Lower leg skin (tissue), 4 donors: ENCODE data around the gene ARID5A. TPM values are rescaled to one million over a fixed set of nuclear protein-coding genes. Genes with fewer than 3 reads are reported as not detected.

Experiments used
- DNase-seq, 2 donors: peaks; one replicate each; pipeline ENCODE4 v3.0.0-alpha.2; 2019; ENCODE audit warnings: low spot score in 2 of 2
- H3K4me3 ChIP-seq: fragments of 200-600 bp; sonication (generic); 2 replicates; pipeline ENCODE4 v1.5.1; 2017; ENCODE audit warnings: mild to moderate bottlenecking, low read depth; ENCODE audit not compliant: poor library complexity, severe bottlenecking
- CTCF ChIP-seq, 3 donors: fragments of 450-650 bp; IDR thresholded peaks; one replicate each; pipeline ENCODE4 v1.5.1; 2016; ENCODE audit warnings: antibody characterized with exemption in 3 of 3, mild to moderate bottlenecking in 3 of 3, moderate library complexity in 2 of 3
- POLR2A ChIP-seq, 2 donors: fragments of 450-650 bp; IDR thresholded peaks; one replicate each; pipeline ENCODE4 v1.6.1; 2016 to 2017; ENCODE audit warnings: antibody characterized with exemption in 2 of 2, mild to moderate bottlenecking in 1 of 2, moderate library complexity in 1 of 2
- WGBS, 2 donors: methylation state at CpG; one replicate each; pipeline ENCODE4 v1.1.5; 2018; 5-methylcytosine and 5-hydroxymethylcytosine counted together
- intact Hi-C: fragments of 100-400 bp; cut with DNase I; formaldehyde crosslinking; loops from one replicate; pipeline ENCODE4 v1.15.0; 2023; ENCODE audit warnings: low total_unique reads
- total RNA-seq, 4 donors: library from RNA; depleted of rRNA; stranded (reverse); fragments of >200 nt; gene quantifications; one replicate each; pipeline ENCODE4 v1.1.0, GENCODE V29; 2016

ARID5A gene
- total RNA-seq, 4 donors from 2014 or later: 12.0 to 23.0 (median 19.7) TPM

GRCh38 chr2:96564026-96564425, 27.5 kb downstream of the ARID5A start:
- intact Hi-C loops: no loop called here
- no peak for TF ChIP-seq CTCF (IDR thresholded peaks at IDR 0.05)
- no peak for TF ChIP-seq POLR2A (IDR thresholded peaks at IDR 0.05)
- peak in 1 of 2 donors; percentile 65 for DNase-seq
- no peak overlapping the region for H3K4me3 ChIP-seq
- 72 to 92% methylated on average over 4 of the region's 4 CpGs for WGBS, 2 donors

- DNase-seq: peak in 1 of 2 donors; percentile 76
- 75 to 79% methylated on average over 3 of the region's 3 CpGs for WGBS, 2 donors
- no peak overlapping the region for H3K4me3 ChIP-seq
- intact Hi-C loops: no loop called here
- no peak for TF ChIP-seq POLR2A (IDR thresholded peaks at IDR 0.05)
- TF ChIP-seq CTCF (IDR thresholded peaks at IDR 0.05): no peak
Measured at GRCh38 chr2:96564563-96564962, 28.0 kb downstream of the ARID5A start.

GRCh38 chr2:96565111-96565510, 28.6 kb downstream of the ARID5A start:
- TF ChIP-seq POLR2A (IDR thresholded peaks at IDR 0.05) (no peak), CTCF (IDR thresholded peaks at IDR 0.05) (no peak)
- DNase-seq: no peak
- H3K4me3 ChIP-seq: no peak overlapping the region
- 71 to 75% methylated on average over 5 of the region's 5 CpGs for WGBS, 2 donors
- intact Hi-C loops: no loop called here

- WGBS, 2 donors: 80 to 92% methylated on average over 3 of the region's 3 CpGs
- intact Hi-C loops: no loop called here
- no peak for TF ChIP-seq POLR2A (IDR thresholded peaks at IDR 0.05)
- no peak for TF ChIP-seq CTCF (IDR thresholded peaks at IDR 0.05)
- peak in 1 of 2 donors; percentile 42 for DNase-seq
- H3K4me3 ChIP-seq: no peak overlapping the region
Measured at GRCh38 chr2:96568094-96568493, 31.5 kb downstream of the ARID5A start.

- H3K4me3 ChIP-seq: no peak overlapping the region
- WGBS, 2 donors: 88 to 91% methylated on average over 2 of the region's 2 CpGs
- TF ChIP-seq POLR2A (IDR thresholded peaks at IDR 0.05) (no peak), CTCF (IDR thresholded peaks at IDR 0.05) (no peak)
- intact Hi-C loops: no loop called here
- DNase-seq: no peak
Measured at GRCh38 chr2:96574364-96574763, 37.8 kb downstream of the ARID5A start.

- TF ChIP-seq CTCF (IDR thresholded peaks at IDR 0.05) (no peak), POLR2A (IDR thresholded peaks at IDR 0.05) (no peak)
- intact Hi-C loops: no loop called here
- WGBS, 2 donors: 76 to 89% methylated on average over 1 of the region's 1 CpG
- peak in 1 of 2 donors; percentile 25 for DNase-seq
- no peak overlapping the region for H3K4me3 ChIP-seq
Measured at GRCh38 chr2:96575785-96576456, 39.4 kb downstream of the ARID5A start.
